Muscle of back (tissue), 13 donors: ENCODE data around the gene CASTOR2. TPM values are rescaled to one million over a fixed set of nuclear protein-coding genes. Genes with fewer than 3 reads are reported as not detected.
"Not testable (repeated sequence)": the region's sequence is repeated elsewhere in the genome, so short reads cannot be mapped to it uniquely, and the experiment has no call there.

ENCODE experiments used
- DNase-seq, 3 donors: peaks; one replicate each; pipeline versions ENCODE4 v3.0.0 to v3.0.0-alpha.2; 2013
- long read RNA-seq, 9 donors: transcript quantifications; one replicate each; lab custom pipeline, GENCODE V29; 2026
- polyA plus RNA-seq, 10 donors: library from polyadenylated mRNA; unstranded; fragments of 120-200 nt; gene quantifications; one replicate each; pipeline ENCODE4 v1.2.1, GENCODE V29; 2013; ENCODE audit not compliant: insufficient read length in 10 of 10

CASTOR2 gene
- polyA plus RNA-seq: 10 to 100 TPM in 6 of 10 donors, 1 to 10 TPM in 4; 7.5 to 18.4 (median 11.3) TPM
- long read RNA-seq, donor 1, partial matches to known transcripts: 10 of 11 reads
- long read RNA-seq, donor 1, other reads (novel, unspliced or antisense): 0 of 11 reads
- long read RNA-seq, donor 2: 0 reads
- long read RNA-seq, donor 3: 0 reads
- long read RNA-seq, donor 4: 0 reads
- long read RNA-seq, donor 5, partial matches to known transcripts: 11 of 13 reads
- long read RNA-seq, donor 5, other reads (novel, unspliced or antisense): 0 of 13 reads
- long read RNA-seq, donor 6, partial matches to known transcripts: 16 of 32 reads
- long read RNA-seq, donor 6, other reads (novel, unspliced or antisense): 12 of 32 reads
- long read RNA-seq, donor 7, partial matches to known transcripts: 0 of 1 reads
- long read RNA-seq, donor 7, other reads (novel, unspliced or antisense): 0 of 1 reads
- long read RNA-seq, donor 8: 0 reads
- long read RNA-seq, donor 9, partial matches to known transcripts: 0 of 1 reads
- long read RNA-seq, donor 9, other reads (novel, unspliced or antisense): 0 of 1 reads

DNA sequence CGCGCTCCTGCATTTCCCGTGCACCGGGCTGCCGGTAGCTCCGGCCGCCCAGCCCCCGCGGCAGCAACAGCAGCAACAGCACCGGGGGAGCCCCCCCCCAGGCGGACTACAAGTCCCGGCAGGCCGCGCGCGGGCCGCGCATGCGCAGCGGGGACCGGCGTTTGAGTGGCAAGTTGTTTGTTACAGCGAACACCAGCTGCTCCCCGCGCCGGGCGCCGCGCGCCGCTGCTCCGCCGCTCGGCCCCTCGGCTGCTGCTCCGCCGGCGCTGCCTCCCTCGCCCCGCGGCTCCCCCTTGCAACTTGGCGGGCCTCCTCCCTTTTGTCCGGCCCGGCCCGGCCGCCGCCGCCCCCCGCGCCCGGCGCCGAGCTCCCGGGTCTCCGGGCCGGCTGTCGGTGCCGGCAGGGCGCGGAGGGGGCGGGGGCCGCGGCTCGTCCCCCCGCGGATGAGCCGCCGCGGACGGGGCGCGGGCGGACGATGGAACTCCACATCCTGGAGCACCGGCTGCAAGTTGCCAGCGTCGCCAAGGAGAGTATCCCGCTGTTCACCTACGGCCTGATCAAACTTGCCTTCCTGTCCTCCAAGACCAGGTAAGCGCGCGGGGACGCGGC lies at the start of gene CASTOR2:
CASTOR2 (plus strand) TSS at position 195 of the 609 bp plus-strand sequence; CDS start at position 476, 281 bp downstream.
- DNase-seq: not testable (repeated sequence)

DNA sequence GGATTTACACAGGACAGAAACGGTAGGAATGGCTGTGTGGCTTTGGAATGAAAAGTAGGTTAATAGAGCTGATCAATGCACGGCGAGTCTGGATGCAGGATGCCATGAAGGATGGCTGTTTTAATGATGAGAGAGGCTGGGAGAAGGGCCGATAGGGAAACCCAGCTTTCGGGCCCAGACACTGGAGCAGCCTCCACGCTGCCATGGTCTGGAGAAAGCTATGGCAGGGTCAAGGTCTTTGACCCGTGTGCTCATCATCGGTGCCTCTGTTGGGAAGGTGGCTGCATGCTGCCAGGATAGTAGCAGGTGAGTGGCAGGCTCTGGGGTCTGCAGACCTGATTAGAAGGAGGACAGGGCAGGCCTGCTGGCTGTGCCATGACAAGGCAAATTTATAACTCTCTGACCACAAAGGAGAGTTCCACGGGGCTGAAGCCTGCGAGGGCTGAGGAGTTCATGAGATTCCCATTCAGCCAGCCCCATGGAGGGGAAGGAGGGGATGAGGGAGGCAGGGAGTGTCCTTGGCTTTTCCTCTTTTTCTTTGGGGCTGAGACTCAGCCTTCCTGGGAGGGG lies 42.1 kb upstream of the CASTOR2 start:
- not testable (repeated sequence) for DNase-seq

- not testable (repeated sequence) for DNase-seq
These were observed 40.9 kb upstream of the CASTOR2 start for GRCh38 chr7:74923644-74924043.

- DNase-seq: not testable (repeated sequence)
These were observed 37.5 kb upstream of the CASTOR2 start for GRCh38 chr7:74926968-74927367.

DNA sequence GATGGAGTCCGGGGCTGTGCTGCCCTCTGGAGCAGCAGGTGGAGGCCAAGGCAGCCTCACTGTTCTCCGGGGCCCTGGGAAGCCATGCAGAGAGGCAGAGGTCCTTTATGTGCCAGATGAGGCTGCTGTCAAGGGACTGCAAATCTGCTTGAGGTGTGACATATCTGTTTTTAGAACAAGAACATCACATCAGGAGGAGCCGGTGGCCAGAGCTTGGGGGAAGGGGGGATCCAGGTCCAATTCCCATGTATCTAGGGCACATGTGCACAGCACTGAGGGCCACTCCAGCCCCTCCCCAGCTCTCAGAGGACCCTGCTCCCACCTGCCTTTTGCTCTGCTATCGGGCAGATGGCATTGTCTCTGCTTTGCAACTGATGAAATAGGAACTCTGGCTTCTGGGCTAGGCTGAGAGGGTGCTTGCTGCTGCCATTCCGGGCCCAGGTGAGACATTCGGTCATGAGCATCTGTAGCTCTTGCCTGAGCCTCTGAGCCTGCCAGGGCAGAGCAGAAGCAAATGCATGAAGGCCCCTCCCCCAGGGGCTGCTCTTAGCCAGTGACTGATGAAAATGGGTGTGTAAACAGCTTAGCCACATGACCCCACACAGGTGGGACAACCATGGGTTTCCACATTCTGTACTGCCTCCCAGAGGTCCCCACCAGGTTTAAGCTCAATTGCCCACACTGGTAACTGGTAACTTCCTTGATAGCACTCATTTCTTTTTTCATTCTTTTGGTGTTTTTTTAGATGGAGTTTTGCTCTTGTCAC lies 32.8 kb upstream of the CASTOR2 start:
- DNase-seq: not testable (repeated sequence)

DNA sequence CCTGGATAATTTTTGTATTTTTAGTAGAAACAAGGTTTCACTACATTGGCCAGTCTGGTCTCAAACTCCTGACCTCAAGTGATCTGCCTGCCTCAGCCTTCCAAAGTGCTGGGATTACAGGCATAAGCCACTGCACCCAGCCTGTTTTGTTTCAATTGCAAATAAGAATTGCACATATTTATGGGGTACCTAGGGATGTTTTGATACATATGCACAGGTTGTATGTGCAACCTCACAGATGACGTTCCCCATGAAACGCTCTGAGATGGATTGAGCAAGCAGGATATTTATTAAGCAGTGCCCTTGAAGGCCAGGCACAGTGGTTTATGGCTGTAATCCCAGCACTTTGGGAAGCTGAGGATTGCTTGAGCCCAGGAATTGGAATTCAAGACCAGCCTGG lies 25.1 kb upstream of the CASTOR2 start:
- DNase-seq: not testable (repeated sequence)

GRCh38 chr7:74941302-74942069 lies 23.0 kb upstream of the CASTOR2 start:
- not testable (repeated sequence) for DNase-seq

DNA sequence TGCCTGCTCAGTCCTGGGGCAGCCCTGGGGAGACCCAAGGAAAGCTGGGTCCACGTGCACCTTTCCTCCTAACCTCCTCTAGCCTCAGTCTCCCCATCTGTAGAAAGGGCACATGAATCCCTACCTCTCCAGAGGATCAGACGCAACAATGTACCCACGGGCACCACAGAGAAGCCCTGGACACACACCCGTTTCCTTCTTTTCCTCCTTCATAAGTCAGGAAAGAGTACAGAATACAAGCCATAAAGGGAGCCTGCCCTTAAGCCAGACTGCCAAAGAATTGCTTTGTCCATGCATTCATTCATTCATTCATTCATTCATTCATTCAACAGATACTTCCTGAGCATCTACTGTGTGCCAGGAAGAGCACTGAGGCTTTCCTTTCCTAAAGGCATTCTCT lies 20.6 kb upstream of the CASTOR2 start:
- not testable (repeated sequence) for DNase-seq

DNA sequence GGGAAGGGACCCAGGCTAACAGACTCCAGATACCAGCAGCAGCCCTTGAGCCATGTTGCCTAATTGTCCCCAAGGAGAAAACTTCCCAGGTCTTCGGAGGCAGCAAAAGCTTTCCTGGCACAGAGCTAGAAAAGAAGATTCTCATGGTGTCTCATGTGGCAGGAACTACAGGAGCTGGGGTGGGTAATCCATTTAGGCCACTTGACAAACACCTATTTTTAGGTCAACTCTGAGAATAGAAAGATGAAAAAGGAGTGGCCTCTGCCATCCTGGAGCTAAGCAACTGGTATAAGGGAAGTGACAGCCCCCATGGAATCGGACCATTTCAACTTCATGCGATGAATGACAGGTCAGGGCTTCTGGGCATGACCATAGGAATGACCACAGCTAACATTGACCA lies 16.8 kb upstream of the CASTOR2 start:
- DNase-seq: not testable (repeated sequence)

DNA sequence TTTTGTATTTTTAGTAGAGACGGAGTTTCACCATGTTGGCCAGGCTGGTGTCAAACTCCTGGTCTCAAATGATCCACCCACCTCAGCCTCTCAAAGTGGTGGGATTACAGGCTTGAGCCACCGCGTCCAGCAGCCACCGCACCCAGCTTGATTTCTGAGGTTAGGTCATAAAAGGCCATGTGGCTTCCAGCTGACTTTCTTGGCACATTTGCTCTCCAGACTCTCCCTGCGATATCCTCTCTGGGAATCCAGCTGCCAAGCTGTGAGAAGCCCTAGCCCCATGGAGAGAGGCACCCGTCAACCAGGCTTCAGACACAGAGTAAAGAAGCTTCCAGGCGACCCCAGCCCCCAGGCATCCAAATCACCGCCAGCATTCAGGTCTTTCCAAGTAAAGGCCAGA lies 10.7 kb upstream of the CASTOR2 start:
- DNase-seq: not testable (repeated sequence)

DNA sequence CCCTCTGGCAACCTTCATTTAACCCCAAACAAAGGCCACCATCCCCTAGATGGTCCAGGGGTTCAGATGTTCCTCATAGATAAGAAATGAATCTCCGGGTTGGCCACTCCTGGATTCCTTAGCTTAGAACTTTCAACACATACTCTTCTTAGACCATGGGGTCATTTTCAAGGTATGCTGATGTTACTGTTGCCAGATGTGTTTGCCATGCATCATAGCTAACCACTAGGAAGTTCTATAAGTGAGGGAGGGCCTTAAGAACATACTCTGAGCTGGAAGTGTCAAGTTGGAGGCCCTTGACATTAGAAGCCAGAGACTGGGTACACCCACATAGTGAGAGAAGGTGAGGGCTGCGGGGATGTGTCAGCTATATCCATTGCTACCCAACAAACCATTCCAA lies 6.2 kb upstream of the CASTOR2 start:
- not testable (repeated sequence) for DNase-seq

DNA sequence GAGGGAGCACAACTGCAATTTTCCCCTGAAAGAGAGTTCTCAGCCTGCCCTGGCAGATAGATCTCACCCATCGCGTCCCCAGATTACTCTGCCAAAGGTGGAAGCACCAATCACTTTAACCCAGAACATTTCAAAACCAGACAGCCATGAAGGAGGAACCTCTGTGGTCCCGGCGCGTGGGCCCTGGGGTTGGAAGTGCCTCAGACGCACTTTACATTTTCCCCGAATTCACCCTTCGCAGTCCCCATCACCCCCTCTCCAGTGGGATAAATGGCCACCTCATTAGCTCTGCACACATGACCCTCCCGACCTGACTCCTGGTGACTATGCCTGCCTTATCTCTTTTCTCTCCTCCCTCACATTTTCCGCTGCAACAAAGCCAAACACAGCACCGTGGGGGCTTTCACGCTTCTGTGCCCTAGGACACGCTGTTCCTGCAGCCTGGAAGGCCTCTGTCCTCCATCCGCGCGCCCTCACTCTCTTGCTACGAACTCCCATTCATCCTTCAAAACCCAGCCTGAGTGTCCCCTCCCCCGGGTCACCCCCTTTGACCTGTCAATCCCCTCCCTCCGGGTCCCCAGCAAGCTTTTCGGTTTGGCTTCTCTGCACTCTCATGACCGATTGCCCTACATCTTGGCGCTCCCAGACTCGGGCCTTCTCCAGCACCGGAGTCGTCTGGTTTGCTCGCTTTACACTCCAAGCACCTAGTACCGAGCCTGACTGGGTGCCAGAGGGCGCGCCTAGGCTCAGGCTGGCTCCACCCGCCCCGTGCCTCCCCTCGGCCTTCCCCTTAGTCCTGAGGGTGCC lies 598 bp upstream of the CASTOR2 start:
- not testable (repeated sequence) for DNase-seq

- DNase-seq: not testable (repeated sequence)
These were observed 1.8 kb downstream of the CASTOR2 start for GRCh38 chr7:74966208-74966854.

- not testable (repeated sequence) for DNase-seq
These were observed 2.4 kb downstream of the CASTOR2 start for GRCh38 chr7:74966909-74967308.

GRCh38 chr7:74971431-74971830 lies 6.9 kb downstream of the CASTOR2 start:
- not testable (repeated sequence) for DNase-seq

DNA sequence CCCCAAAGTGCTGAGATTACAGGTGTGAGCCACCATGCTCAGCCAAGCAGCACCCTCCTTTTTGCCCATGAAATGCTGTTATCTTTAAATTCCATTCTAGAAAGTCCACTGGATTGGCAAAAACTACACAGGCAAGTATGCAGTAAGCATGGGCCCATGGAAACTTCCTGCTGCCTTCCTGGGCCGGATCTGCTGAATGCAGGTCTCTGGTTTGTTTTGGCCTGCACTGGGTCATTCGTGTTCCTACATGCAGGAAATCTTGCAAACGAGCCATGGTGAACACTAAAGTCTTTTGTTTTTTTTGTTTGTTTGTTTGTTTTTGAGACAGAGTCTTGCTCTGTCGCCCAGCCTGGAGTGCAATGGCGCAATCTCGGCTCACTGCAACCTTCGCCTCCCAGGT lies 7.9 kb downstream of the CASTOR2 start:
- DNase-seq: not testable (repeated sequence)

- not testable (repeated sequence) for DNase-seq
These were observed 11.5 kb downstream of the CASTOR2 start for GRCh38 chr7:74975959-74976358.

GRCh38 chr7:74977523-74977922 lies 13.0 kb downstream of the CASTOR2 start:
- not testable (repeated sequence) for DNase-seq

DNA sequence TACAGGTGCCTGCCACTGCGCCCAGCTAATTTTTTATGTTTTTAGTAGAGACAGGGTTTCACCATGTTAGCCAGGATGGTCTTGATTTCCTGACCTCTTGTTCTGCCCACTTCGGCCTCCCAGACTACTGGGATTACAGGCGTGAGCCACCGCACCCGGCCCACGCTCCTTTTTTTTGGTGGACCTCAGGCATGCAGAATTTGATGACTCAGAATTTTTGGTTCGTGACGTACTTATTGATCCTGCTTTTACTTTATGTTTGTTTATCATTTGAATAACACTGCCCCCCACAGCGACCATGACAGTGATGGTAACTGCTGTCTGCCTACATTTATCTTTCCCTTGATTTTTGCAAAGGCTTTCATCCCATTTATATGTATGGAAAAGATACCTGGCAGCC lies 23.9 kb downstream of the CASTOR2 start:
- not testable (repeated sequence) for DNase-seq
